NCI-H524 (cell line): ENCODE results near the gene NFKBIB.
"Not testable (repeated sequence)": the region's sequence is repeated elsewhere in the genome, so short reads cannot be mapped to it uniquely, and the experiment has no call there.

ENCODE experiments used
- DNase-seq, 2 experiments: peaks; one replicate each; lab custom pipeline; 2025; lab: John Stamatoyannopoulos, UW

The NFKBIB gene

GRCh38 chr19:38875656-38876395 is 23.9 kb upstream of the NFKBIB start:
- DNase-seq: no peak

GRCh38 chr19:38877781-38878574 is 21.8 kb upstream of the NFKBIB start, which contains the start of gene RINL:
RINL (minus strand) TSS chr19:38878275; CDS start chr19:38876742, 1,533 bp downstream.
- DNase-seq: peak; percentile 85 to 93

DNA sequence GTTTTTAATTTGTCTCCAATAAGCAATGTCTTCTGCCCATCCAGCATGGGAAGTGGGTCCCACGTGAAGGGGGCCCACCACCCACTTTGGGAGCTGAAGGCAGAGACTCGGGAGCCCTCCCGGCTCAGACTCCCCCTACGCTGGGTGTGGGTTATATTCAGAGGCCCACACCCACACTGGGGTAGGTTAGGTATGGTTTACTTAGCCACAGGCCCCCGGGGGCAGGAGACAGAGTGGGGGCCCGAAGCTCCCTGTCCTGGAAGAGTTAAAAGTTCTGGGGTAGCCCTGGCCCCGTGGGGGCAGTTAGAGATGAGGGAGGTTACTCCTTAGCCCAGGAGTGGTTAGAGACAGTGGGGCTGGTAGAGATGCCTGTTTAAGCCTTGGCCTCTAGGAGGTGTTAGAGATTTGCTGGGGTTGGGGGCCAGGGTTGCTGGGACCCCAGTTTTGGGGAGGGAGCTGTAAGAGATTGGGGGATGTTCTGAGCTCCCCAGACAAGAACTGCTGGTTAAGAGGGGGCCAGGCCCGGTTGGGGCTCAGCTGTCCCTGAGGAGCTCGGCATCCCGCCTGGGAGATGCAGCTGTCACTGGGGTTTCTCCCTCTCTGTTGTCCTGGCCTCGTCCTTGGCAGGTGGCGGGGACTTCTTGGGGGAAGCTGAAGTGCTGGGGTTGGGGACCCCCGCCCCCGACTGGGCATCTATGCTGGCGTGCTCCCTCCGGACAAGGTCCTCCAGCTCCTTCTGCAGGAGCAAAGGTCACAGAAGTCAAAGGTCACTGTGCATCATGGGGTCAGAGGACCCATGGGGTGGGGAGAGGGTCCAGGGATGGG is 21.0 kb upstream of the NFKBIB start:
- DNase-seq: no peak

GRCh38 chr19:38879400-38879751 is 20.4 kb upstream of the NFKBIB start:
- no peak for DNase-seq

- DNase-seq: no peak
Measured at GRCh38 chr19:38880076-38880881, 19.5 kb upstream of the NFKBIB start.

DNA sequence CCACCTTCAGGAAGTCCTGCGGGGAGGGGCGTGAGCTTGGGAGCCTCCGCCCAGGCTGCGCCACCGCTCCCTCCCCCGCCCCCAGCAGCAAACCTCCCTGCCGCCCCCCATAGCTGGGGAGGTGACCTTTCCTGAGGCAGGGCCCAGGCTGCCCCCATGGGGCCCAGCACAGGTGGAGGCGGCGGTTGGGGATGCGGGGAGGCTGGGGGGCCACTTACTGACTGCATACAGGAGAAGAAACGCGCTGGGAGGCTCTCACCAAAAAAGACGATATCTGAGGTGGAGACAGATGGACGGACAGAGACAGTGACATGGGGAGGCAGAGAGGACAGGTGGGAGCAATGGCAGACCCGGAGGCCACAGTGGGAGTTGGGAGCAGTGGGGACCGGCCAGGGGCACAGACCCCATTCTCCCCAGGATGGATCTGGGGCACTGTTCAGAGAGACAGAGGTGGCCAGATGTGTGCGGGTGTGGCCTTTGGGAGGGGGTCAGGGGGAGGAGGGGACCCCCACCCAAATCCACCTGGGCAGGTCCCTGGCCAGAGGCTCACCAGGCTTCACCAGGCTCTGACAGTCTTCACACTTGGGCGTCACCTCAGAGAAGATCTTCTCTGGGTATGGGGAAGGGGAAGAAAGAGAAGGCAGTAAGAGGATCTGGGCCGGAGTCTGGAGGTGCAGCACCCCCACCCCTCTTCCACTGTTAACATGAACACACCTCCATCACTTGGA is 18.7 kb upstream of the NFKBIB start:
- DNase-seq: no peak

- DNase-seq: no peak
Measured at GRCh38 chr19:38883286-38883685, 16.5 kb upstream of the NFKBIB start.

DNA sequence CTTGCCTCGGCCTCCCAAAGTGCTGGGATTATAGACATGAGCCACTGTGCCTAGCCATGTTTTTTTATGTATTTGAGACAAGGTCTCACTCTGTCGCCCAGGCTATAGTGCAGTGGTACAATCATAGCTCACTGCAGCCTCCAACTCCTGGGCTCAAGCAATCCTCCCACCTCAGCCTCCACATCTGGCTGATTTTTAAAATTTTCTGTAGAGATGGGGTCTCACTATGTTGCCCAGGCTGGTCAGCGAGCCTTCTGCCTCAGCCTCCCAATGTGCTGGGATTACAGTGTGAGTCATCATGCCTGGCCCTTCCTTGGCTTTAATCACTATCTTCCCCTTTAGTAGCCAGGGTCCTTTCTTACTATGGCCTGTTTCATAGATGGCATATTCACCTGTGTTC is 15.1 kb upstream of the NFKBIB start:
- DNase-seq: not testable (repeated sequence)

- DNase-seq: no peak
Measured at GRCh38 chr19:38888876-38889275, 10.9 kb upstream of the NFKBIB start.

DNA sequence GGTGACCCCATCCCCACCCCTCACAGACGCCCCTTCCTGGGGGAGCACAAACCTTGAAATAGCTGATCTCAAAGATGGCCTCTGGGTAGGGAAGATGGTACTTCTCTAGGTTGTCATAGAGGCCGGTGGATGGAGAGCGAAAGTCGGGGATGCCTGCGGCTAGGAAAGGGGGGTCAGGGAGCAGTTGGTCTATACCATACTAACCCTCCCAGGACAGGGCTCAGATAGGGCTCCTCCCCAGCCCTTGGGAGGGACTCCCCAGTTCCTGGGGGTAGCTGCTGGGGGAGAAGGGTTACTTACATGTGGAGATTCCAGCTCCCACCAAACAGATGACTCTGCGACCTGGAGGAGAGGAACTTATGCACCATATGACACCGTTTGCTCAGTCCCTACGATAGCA is 10.0 kb upstream of the NFKBIB start:
- no peak for DNase-seq

GRCh38 chr19:38890686-38891085 is 9.1 kb upstream of the NFKBIB start:
- DNase-seq: no peak

GRCh38 chr19:38891771-38892170 is 8.0 kb upstream of the NFKBIB start:
- no peak for DNase-seq

- no peak for DNase-seq
Measured at GRCh38 chr19:38892841-38893240, 6.9 kb upstream of the NFKBIB start.

DNA sequence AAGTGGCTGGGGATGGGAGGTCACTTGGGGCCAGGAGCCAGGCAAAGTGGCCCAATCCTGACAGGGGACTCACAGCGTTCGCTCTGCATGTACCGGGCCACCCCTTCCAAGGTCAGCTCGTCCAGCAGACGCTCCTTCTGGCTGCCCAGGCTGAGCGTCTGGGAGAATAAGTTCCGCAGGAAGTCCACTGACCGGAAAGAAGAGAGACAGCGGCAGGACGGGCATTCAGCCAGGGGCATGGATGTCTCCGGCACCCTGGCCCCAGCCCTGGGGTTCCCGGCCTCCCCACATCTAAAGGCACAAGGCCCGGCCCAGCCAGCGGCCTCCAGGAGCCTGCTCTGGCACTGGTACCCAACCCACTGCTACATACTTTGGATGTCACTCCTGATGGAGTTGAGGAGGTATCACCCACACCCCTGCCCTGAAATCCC is 6.4 kb upstream of the NFKBIB start:
- no peak for DNase-seq

- no peak for DNase-seq
Measured at GRCh38 chr19:38894968-38895367, 4.8 kb upstream of the NFKBIB start.

GRCh38 chr19:38898788-38899446 is 852 bp upstream of the NFKBIB start:
- DNase-seq: no peak

GRCh38 chr19:38900202-38900629 is 447 bp downstream of the NFKBIB start:
- DNase-seq: peak in 1 of 2 experiments; percentile 81

- no peak for DNase-seq
Measured at GRCh38 chr19:38900743-38901190, 998 bp downstream of the NFKBIB start.

DNA sequence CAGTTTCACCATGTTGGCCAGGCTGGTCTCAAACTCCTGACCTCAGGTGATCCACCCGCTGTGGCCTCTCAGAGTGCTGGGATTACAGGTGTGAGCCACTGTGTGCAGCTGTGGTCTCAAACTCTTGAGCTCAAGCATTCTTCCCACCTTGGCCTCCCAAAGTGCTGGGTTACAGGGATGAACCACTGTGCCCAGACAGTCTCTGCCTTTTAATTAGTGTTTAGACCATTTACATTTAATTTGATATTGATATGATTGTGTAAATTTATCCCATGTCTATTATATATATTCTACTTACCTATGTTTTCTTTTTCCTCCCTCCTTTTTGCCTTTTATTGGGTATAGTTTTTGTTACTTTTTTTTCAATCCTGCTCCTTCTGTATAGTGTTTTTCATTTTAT is 1.9 kb downstream of the NFKBIB start:
- no peak for DNase-seq
